H9 (cell line): ENCODE measurements around the gene TCEAL3. TPM values are rescaled to one million over a fixed set of nuclear protein-coding genes. Genes with fewer than 3 reads are reported as not detected.

Experiments used
- DNase-seq: peaks from one replicate; pipeline ENCODE4 v3.0.0-alpha.2; 2017
- H2AFZ ChIP-seq: one replicate; pipeline ENCODE4 v1.6.1; 2013; ENCODE audit warnings: mild to moderate bottlenecking, low read length, control low read depth, moderate library complexity
- H2AK5ac ChIP-seq: 2 replicates; pipeline ENCODE4 v1.6.1; 2013; ENCODE audit warnings: low read length, control low read depth, mixed read lengths; ENCODE audit not compliant: insufficient read length
- H2BK120ac ChIP-seq: one replicate; pipeline ENCODE4 v1.6.1; 2013; ENCODE audit warnings: low read depth, mild to moderate bottlenecking, low read length, control low read depth, inconsistent platforms; ENCODE audit not compliant: poor library complexity, severe bottlenecking
- H2BK12ac ChIP-seq: 2 replicates; pipeline ENCODE4 v1.6.1; 2013; ENCODE audit warnings: low read length, control low read depth, mixed read lengths, low read depth; ENCODE audit not compliant: insufficient read length
- H2BK15ac ChIP-seq: 2 replicates; pipeline ENCODE4 v1.6.1; 2013; ENCODE audit warnings: low read depth, low read length, control low read depth
- H2BK20ac ChIP-seq: one replicate; pipeline ENCODE4 v1.6.1; 2013; ENCODE audit warnings: low read depth, mild to moderate bottlenecking, low read length, control low read depth, inconsistent platforms; ENCODE audit not compliant: poor library complexity, severe bottlenecking
- H2BK5ac ChIP-seq: 2 replicates; pipeline ENCODE4 v1.6.1; 2013; ENCODE audit warnings: low read length, control low read depth, mixed read lengths; ENCODE audit not compliant: insufficient read length
- H3K14ac ChIP-seq: 2 replicates; pipeline ENCODE4 v1.6.1; 2013; ENCODE audit warnings: low read length, control low read depth; ENCODE audit not compliant: insufficient read depth
- H3K18ac ChIP-seq: 2 replicates; pipeline ENCODE4 v1.6.1; 2013; ENCODE audit warnings: low read depth, mild to moderate bottlenecking, mixed read lengths, low read length, control low read depth; ENCODE audit not compliant: insufficient read length
- H3K23ac ChIP-seq: 2 replicates; pipeline ENCODE4 v1.6.1; 2013; ENCODE audit warnings: low read length, control low read depth, mixed read lengths, low read depth; ENCODE audit not compliant: insufficient read length
- H3K23me2 ChIP-seq: 2 replicates; pipeline ENCODE4 v1.6.1; 2013; ENCODE audit warnings: low read depth, mild to moderate bottlenecking, mixed read lengths, low read length, control low read depth; ENCODE audit not compliant: insufficient read length, poor library complexity, severe bottlenecking
- H3K27ac ChIP-seq: 2 replicates; pipeline ENCODE4 v1.5.1; 2013; ENCODE audit warnings: low read length, control low read depth, mixed read lengths, low read depth; ENCODE audit not compliant: insufficient read length
- H3K27me3 ChIP-seq: 2 replicates; pipeline ENCODE4 v1.6.1; 2013; ENCODE audit warnings: low read length, control low read depth, inconsistent platforms; ENCODE audit not compliant: insufficient read depth
- H3K4ac ChIP-seq: 2 replicates; pipeline ENCODE4 v1.6.1; 2013; ENCODE audit warnings: low read depth, mild to moderate bottlenecking, control low read depth, inconsistent platforms, low read length, moderate library complexity
- H3K4me1 ChIP-seq: 2 replicates; pipeline ENCODE4 v1.6.1; 2013; ENCODE audit warnings: low read length, control low read depth, inconsistent platforms; ENCODE audit not compliant: insufficient read depth
- H3K4me2 ChIP-seq: 2 replicates; pipeline ENCODE4 v1.6.1; 2013; ENCODE audit warnings: low read length, control low read depth, mixed read lengths; ENCODE audit not compliant: insufficient read length, insufficient read depth
- H3K56ac ChIP-seq: 2 replicates; pipeline ENCODE4 v1.6.1; 2013; ENCODE audit warnings: low read depth, mild to moderate bottlenecking, mixed read lengths, low read length, control low read depth; ENCODE audit not compliant: insufficient read length
- H3K79me1 ChIP-seq: 2 replicates; pipeline ENCODE4 v1.6.1; 2013; ENCODE audit warnings: low read depth, mild to moderate bottlenecking, moderate library complexity, low read length, control low read depth, inconsistent platforms; ENCODE audit not compliant: insufficient read depth, poor library complexity, severe bottlenecking
- H3K79me2 ChIP-seq: 2 replicates; pipeline ENCODE4 v1.6.1; 2013; ENCODE audit warnings: low read length, control low read depth, inconsistent platforms; ENCODE audit not compliant: insufficient read depth
- H3K9ac ChIP-seq: 2 replicates; pipeline ENCODE4 v1.6.1; 2013; ENCODE audit warnings: low read length, control low read depth, mixed read lengths; ENCODE audit not compliant: insufficient read length; ENCODE audit errors: extremely low read depth
- H3K9me3 ChIP-seq: one replicate; pipeline ENCODE4 v1.6.1; 2013; ENCODE audit warnings: low read depth, low read length, inconsistent platforms; ENCODE audit not compliant: control insufficient read depth
- H3T11ph ChIP-seq: one replicate; pipeline ENCODE4 v1.6.1; 2013; ENCODE audit warnings: mild to moderate bottlenecking, low read length, control low read depth, inconsistent platforms
- H4K20me1 ChIP-seq: one replicate; pipeline ENCODE4 v1.6.1; 2013; ENCODE audit not compliant: control insufficient read depth, insufficient read length, insufficient read depth
- H4K5ac ChIP-seq: 2 replicates; pipeline ENCODE4 v1.6.1; 2013; ENCODE audit warnings: low read depth, mild to moderate bottlenecking, mixed read lengths, low read length, control low read depth; ENCODE audit not compliant: insufficient read length
- H4K8ac ChIP-seq: replicated peaks from 2 replicates; pipeline ENCODE4 v1.6.1; 2013; ENCODE audit warnings: low read length, control low read depth, mixed read lengths, low read depth; ENCODE audit not compliant: insufficient read length
- H4K91ac ChIP-seq: 2 replicates; pipeline ENCODE4 v1.6.1; 2013; ENCODE audit warnings: low read depth, mild to moderate bottlenecking, moderate library complexity, mixed read lengths, low read length, control low read depth; ENCODE audit not compliant: insufficient read length
- H3K27ac Mint-ChIP-seq, 3 experiments: 2 replicates in 2 of 3; 3 replicates in 1 of 3; pipeline ENCODE4 v1.8.0; 2020 to 2021; ENCODE audit warnings: mixed read lengths in 3 of 3, mild to moderate bottlenecking in 1 of 3, moderate library complexity in 1 of 3
- H3K27me3 Mint-ChIP-seq: 2 replicates; pipeline ENCODE4 v1.8.0; 2021; ENCODE audit warnings: low read depth, mild to moderate bottlenecking, moderate library complexity, mixed read lengths
- H3K36me3 Mint-ChIP-seq, 3 experiments: 2 replicates in 2 of 3; 3 replicates in 1 of 3; pipeline ENCODE4 v1.8.0; 2020 to 2021; ENCODE audit warnings: low read depth in 3 of 3, mixed read lengths in 3 of 3; ENCODE audit not compliant: insufficient read depth in 1 of 3
- H3K4me1 Mint-ChIP-seq, 2 experiments: 2 replicates each; pipeline ENCODE4 v1.8.0; 2020; ENCODE audit warnings: mixed read lengths in 2 of 2
- H3K4me3 Mint-ChIP-seq, 2 experiments: 2 replicates in 1 of 2; 3 replicates in 1 of 2; pipeline ENCODE4 v1.8.0; 2020 to 2021; ENCODE audit warnings: mild to moderate bottlenecking in 2 of 2, mixed read lengths in 2 of 2, moderate library complexity in 1 of 2
- H3K9me3 Mint-ChIP-seq, 2 experiments: 2 replicates in 1 of 2; 3 replicates in 1 of 2; pipeline ENCODE4 v1.8.0; 2020; ENCODE audit warnings: mild to moderate bottlenecking in 2 of 2, mixed read lengths in 2 of 2, moderate library complexity in 1 of 2
- WGBS: extraction: QIAGEN DNeasy Blood & Tissue Kit; methylation state at CpG from one replicate; pipeline ENCODE4 v1.1.7; 2013; ENCODE audit warnings: missing lambda C conversion rate, low lambda C conversion rate, mixed read lengths; ENCODE audit not compliant: insufficient read length; ENCODE audit errors: extremely low coverage; 5-methylcytosine and 5-hydroxymethylcytosine counted together
- total RNA-seq: library from RNA; stranded (reverse); gene quantifications from 2 replicates; pipeline ENCODE4 v1.2.1, GENCODE V29; 2021
- TF ChIP-seq, protein P1 (sequence below): fragments of 200-600 bp; sonication (generic); conservative IDR thresholded peaks from 3 replicates; pipeline ENCODE4 v1.8.0; 2021; ENCODE audit warnings: antibody characterized with exemption, mild to moderate bottlenecking

The TCEAL3 gene
- total RNA-seq, 1 experiment from 2014 or later: 11.1 TPM

DNA sequence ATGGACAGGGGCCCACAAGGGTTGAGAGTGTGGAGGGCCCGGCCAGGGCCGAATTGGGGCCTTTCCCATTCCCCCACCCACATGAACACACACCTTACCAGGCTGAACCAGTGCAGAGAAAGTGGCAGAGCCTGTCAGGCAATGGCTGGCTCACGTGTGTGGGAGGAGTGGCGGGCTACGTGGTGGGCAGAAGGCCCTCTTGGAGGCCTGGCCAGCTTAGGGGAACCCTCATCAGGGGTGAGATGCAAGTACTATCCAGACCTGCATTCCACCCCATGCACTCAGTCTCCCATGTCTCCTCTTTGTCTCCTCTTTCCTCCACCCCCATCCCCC lies 21.5 kb upstream of the TCEAL3 start:
- no peak for DNase-seq
- H2AK5ac ChIP-seq: no peak overlapping the region
- H3K4me2 ChIP-seq: peak overlapping the region; percentile 43
- H3K27ac Mint-ChIP-seq: peak overlapping the region in 2 of 3 experiments; percentile 9 to 46; a peak in 2 of 7 replicates
- H2BK120ac ChIP-seq: no peak overlapping the region
- H2AFZ ChIP-seq: no peak overlapping the region
- TF ChIP-seq, protein P1, sequence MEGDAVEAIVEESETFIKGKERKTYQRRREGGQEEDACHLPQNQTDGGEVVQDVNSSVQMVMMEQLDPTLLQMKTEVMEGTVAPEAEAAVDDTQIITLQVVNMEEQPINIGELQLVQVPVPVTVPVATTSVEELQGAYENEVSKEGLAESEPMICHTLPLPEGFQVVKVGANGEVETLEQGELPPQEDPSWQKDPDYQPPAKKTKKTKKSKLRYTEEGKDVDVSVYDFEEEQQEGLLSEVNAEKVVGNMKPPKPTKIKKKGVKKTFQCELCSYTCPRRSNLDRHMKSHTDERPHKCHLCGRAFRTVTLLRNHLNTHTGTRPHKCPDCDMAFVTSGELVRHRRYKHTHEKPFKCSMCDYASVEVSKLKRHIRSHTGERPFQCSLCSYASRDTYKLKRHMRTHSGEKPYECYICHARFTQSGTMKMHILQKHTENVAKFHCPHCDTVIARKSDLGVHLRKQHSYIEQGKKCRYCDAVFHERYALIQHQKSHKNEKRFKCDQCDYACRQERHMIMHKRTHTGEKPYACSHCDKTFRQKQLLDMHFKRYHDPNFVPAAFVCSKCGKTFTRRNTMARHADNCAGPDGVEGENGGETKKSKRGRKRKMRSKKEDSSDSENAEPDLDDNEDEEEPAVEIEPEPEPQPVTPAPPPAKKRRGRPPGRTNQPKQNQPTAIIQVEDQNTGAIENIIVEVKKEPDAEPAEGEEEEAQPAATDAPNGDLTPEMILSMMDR: no peak
- H3K27me3 ChIP-seq: no peaks in the 10 kb centered on the region
- no peak overlapping the region for H3K4ac ChIP-seq
- H3K4me1 ChIP-seq: no peaks in the 10 kb centered on the region
- no peak overlapping the region for H3K27ac ChIP-seq
- no peak overlapping the region for H2BK15ac ChIP-seq
- H2BK12ac ChIP-seq: no peak overlapping the region
- no peak overlapping the region for H3T11ph ChIP-seq
- H2BK20ac ChIP-seq: no peak overlapping the region
- H3K4me3 Mint-ChIP-seq: peak overlapping the region; percentile 89 to 93
- H3K4me1 Mint-ChIP-seq: peaks cover 0 to 9% of the 10 kb centered on the region in 2 experiments; a peak in 2 of 4 replicates
- H4K5ac ChIP-seq: no peak overlapping the region
- H3K9me3 Mint-ChIP-seq: peaks cover 8 to 49% of the 10 kb centered on the region in 2 experiments; a peak in 4 of 5 replicates
- H3K27me3 Mint-ChIP-seq: peaks cover 5% of the 10 kb centered on the region
- no peaks in the 10 kb centered on the region for H3K79me2 ChIP-seq
- no peaks in the 10 kb centered on the region for H3K9me3 ChIP-seq
- no peak overlapping the region for H3K18ac ChIP-seq
- H3K9ac ChIP-seq: no peak overlapping the region
- no peaks in the 10 kb centered on the region for H3K79me1 ChIP-seq
- peaks cover 0 to 24% (median 11%) of the 10 kb centered on the region in 3 experiments; a peak in 5 of 7 replicates for H3K36me3 Mint-ChIP-seq
- H2BK5ac ChIP-seq: no peak overlapping the region
- no peaks in the 10 kb centered on the region for H4K20me1 ChIP-seq
- no CpG with 5 or more reads among the region's 5 CpGs for WGBS
- no peak overlapping the region for H3K23ac ChIP-seq
- no peaks in the 10 kb centered on the region for H3K23me2 ChIP-seq
- no peak overlapping the region for H4K8ac ChIP-seq
- no peak overlapping the region for H3K14ac ChIP-seq
- H3K56ac ChIP-seq: no peak overlapping the region
- H4K91ac ChIP-seq: no peak overlapping the region
